Measurements from ENCODE around the gene DGKZ. TPM values are rescaled to one million over a fixed set of nuclear protein-coding genes. Genes with fewer than 3 reads are reported as not detected.

Gene DGKZ
- total and polyA plus RNA-seq, 9 donors = 8.9 to 46.0 (median 29.4) TPM

GRCh38 chr11:46339816-46340215, 7.4 kb upstream of the DGKZ start:
- WGBS, 3 donors = 91 to 98% (median 94%) methylated on average over 2 of the region's 2 CpGs
- no peaks in the 10 kb centered on the region for H3K9me3 ChIP-seq
- H3K27me3 ChIP-seq = no peaks in the 10 kb centered on the region
- TF ChIP-seq POLR2A (IDR thresholded peaks at IDR 0.05) (no peak), CTCF (IDR thresholded peaks at IDR 0.05) (no peak), EP300 (IDR thresholded peaks at IDR 0.05) (no peak)
- no peak overlapping the region for H3K27ac ChIP-seq
- no peak for DNase-seq
- H3K4me3 ChIP-seq = no peak overlapping the region
- H3K36me3 ChIP-seq = no peaks in the 10 kb centered on the region
- intact Hi-C loops (cut with DNase I) = no loop called here
- H3K4me1 ChIP-seq (ENCODE audit: insufficient read depth) = peaks cover 7% of the 10 kb centered on the region

GRCh38 chr11:46341454-46341853, 5.8 kb upstream of the DGKZ start:
- intact Hi-C loops (cut with DNase I) = no loop called here
- WGBS, 3 donors = 92 to 96% (median 93%) methylated on average over 3 of the region's 3 CpGs
- H3K36me3 ChIP-seq = no peaks in the 10 kb centered on the region
- no peak overlapping the region for H3K27ac ChIP-seq
- no peak overlapping the region for H3K4me3 ChIP-seq
- H3K27me3 ChIP-seq = no peaks in the 10 kb centered on the region
- no peak for DNase-seq
- no peaks in the 10 kb centered on the region for H3K9me3 ChIP-seq
- TF ChIP-seq CTCF (IDR thresholded peaks at IDR 0.05) = no peak
- TF ChIP-seq POLR2A (IDR thresholded peaks at IDR 0.05) = no peak
- peaks cover 7% of the 10 kb centered on the region for H3K4me1 ChIP-seq (ENCODE audit: insufficient read depth)

GRCh38 chr11:46342239-46342638, 5.0 kb upstream of the DGKZ start:
- Histone ChIP-seq H3K36me3 (no peaks in the 10 kb centered on the region), H3K4me3 (no peak overlapping the region), H3K27me3 (no peaks in the 10 kb centered on the region), H3K27ac (no peak overlapping the region), H3K9me3 (no peaks in the 10 kb centered on the region), H3K4me1 (ENCODE audit: insufficient read depth) (peaks cover 10% of the 10 kb centered on the region)
- intact Hi-C loops (cut with DNase I) = no loop called here
- DNase-seq = peak in 1 of 5 donors; percentile 35
- 44 to 57% (median 47%) methylated on average over 5 of the region's 5 CpGs for WGBS, 3 donors
- TF ChIP-seq CTCF (IDR thresholded peaks at IDR 0.05) (no peak), POLR2A (IDR thresholded peaks at IDR 0.05) (no peak), EP300 (IDR thresholded peaks at IDR 0.05) (no peak)

GRCh38 chr11:46343520-46343919, 3.7 kb upstream of the DGKZ start:
- no peaks in the 10 kb centered on the region for H3K27me3 ChIP-seq
- TF ChIP-seq CTCF (IDR thresholded peaks at IDR 0.05) = no peak
- TF ChIP-seq EP300 (IDR thresholded peaks at IDR 0.05) = no peak
- TF ChIP-seq POLR2A (IDR thresholded peaks at IDR 0.05) = no peak
- 46 to 62% (median 58%) methylated on average over 3 of the region's 3 CpGs for WGBS, 3 donors
- H3K4me3 ChIP-seq = no peak overlapping the region
- no peak for DNase-seq
- no peaks in the 10 kb centered on the region for H3K36me3 ChIP-seq
- intact Hi-C loops (cut with DNase I) = no loop called here
- peak overlapping the region in 1 of 2 donors; percentile 2 for H3K27ac ChIP-seq
- H3K9me3 ChIP-seq = no peaks in the 10 kb centered on the region
- peaks cover 18% of the 10 kb centered on the region for H3K4me1 ChIP-seq (ENCODE audit: insufficient read depth)
